GM23248 (cell line): ENCODE results near the gene GPR18. TPM values are rescaled to one million over a fixed set of nuclear protein-coding genes. Genes with fewer than 3 reads are reported as not detected.
"Not testable (repeated sequence)": the region's sequence is repeated elsewhere in the genome, so short reads cannot be mapped to it uniquely, and the experiment has no call there.

Experiments
- DNase-seq: peaks from one replicate; pipeline ENCODE4 v3.0.0-alpha.2; 2015
- H2AFZ ChIP-seq: fragments of 200-600 bp; sonication (generic); 2 replicates; pipeline ENCODE4 v1.6.1; 2016; ENCODE audit warnings: antibody characterized with exemption
- H3F3A ChIP-seq: fragments of 200-600 bp; sonication (generic); 2 replicates; pipeline ENCODE4 v1.6.1; 2016; ENCODE audit warnings: mild to moderate bottlenecking, antibody characterized with exemption, mixed run types; ENCODE audit not compliant: insufficient read depth
- H3K27ac ChIP-seq: fragments of 200-600 bp; sonication (generic); 2 replicates; pipeline ENCODE4 v1.5.1; 2016; ENCODE audit warnings: mild to moderate bottlenecking
- H3K27me3 ChIP-seq: fragments of 200-600 bp; sonication (generic); replicated peaks from 2 replicates; pipeline ENCODE4 v1.6.1; 2016; ENCODE audit warnings: mild to moderate bottlenecking; ENCODE audit not compliant: insufficient read depth
- H3K36me3 ChIP-seq: fragments of 200-600 bp; sonication (generic); 2 replicates; pipeline ENCODE4 v1.6.1; 2016; ENCODE audit warnings: low read depth, mild to moderate bottlenecking
- H3K4me1 ChIP-seq: fragments of 200-600 bp; sonication (generic); 2 replicates; pipeline ENCODE4 v1.6.1; 2016; ENCODE audit warnings: mild to moderate bottlenecking; ENCODE audit not compliant: insufficient read depth
- H3K4me2 ChIP-seq: fragments of 200-600 bp; sonication (generic); one replicate; pipeline ENCODE4 v1.6.1; 2016; ENCODE audit warnings: mild to moderate bottlenecking; ENCODE audit not compliant: unreplicated experiment
- H3K4me3 ChIP-seq: fragments of 200-600 bp; sonication (generic); 2 replicates; pipeline ENCODE4 v1.5.1; 2016; ENCODE audit warnings: mild to moderate bottlenecking
- H3K79me2 ChIP-seq: fragments of 200-600 bp; sonication (generic); 2 replicates; pipeline ENCODE4 v1.6.1; 2016; ENCODE audit warnings: mild to moderate bottlenecking; ENCODE audit not compliant: insufficient read depth
- H3K9ac ChIP-seq: fragments of 200-600 bp; sonication (generic); 2 replicates; pipeline ENCODE4 v1.6.1; 2016; ENCODE audit warnings: mild to moderate bottlenecking
- H3K9me2 ChIP-seq: fragments of 200-600 bp; sonication (generic); 2 replicates; pipeline ENCODE4 v1.6.1; 2016; ENCODE audit warnings: mixed run types, mild to moderate bottlenecking, moderate library complexity; ENCODE audit not compliant: insufficient read depth
- H3K9me3 ChIP-seq: fragments of 200-600 bp; sonication (generic); one replicate; pipeline ENCODE4 v1.6.1; 2017; ENCODE audit warnings: low read depth
- H4K20me1 ChIP-seq: fragments of 200-600 bp; sonication (generic); 2 replicates; pipeline ENCODE4 v1.6.0; 2016; ENCODE audit not compliant: insufficient read depth
- EZH2 ChIP-seq: fragments of 200-600 bp; sonication (generic); IDR thresholded peaks from 2 replicates; pipeline ENCODE4 v1.6.1; 2018; ENCODE audit warnings: antibody characterized with exemption, mild to moderate bottlenecking; ENCODE audit not compliant: insufficient read depth, poor library complexity, severe bottlenecking
- EZH2phosphoT487 ChIP-seq: fragments of 200-600 bp; sonication (generic); IDR thresholded peaks from 2 replicates; pipeline ENCODE4 v1.6.1; 2018; ENCODE audit warnings: antibody characterized with exemption, moderate library complexity, mild to moderate bottlenecking, low read depth; ENCODE audit not compliant: insufficient read depth
- WGBS, 2 experiments: methylation state at CpG; one replicate each; pipeline ENCODE4 v1.1.6; 2015 to 2017; ENCODE audit warnings: low lambda C conversion rate in 2 of 2, low coverage in 1 of 2; ENCODE audit errors: missing lambda C conversion rate in 2 of 2; 5-methylcytosine and 5-hydroxymethylcytosine counted together
- in situ Hi-C: fragments of 300-500 bp; cut with MboI; formaldehyde crosslinking; loops from 2 replicates; pipeline ENCODE4 v1.15.0; 2020
- polyA plus RNA-seq: library from polyadenylated mRNA; unstranded; fragments of >200 nt; fragmentation: Nextera tagmentation; extraction: Ambion mirVana; gene quantifications from 2 replicates; pipeline ENCODE4 v1.2.1, GENCODE V29; 2016
- total RNA-seq: library from RNA; depleted of rRNA; stranded (reverse); fragments of >200 nt; shearing (Covaris generic); gene quantifications from 2 replicates; pipeline ENCODE4 v1.2.3, GENCODE V29; 2014

GPR18 gene
- total and polyA plus RNA-seq, 2 experiments from 2014 or later: 0.46 TPM; not detected in 1

GRCh38 chr13:99211421-99212035, 46.7 kb downstream of the GPR18 start:
- Histone ChIP-seq H2AFZ (no peak overlapping the region), H3K27me3 (no peaks in the 10 kb centered on the region), H3K9me3 (no peaks in the 10 kb centered on the region), H3K4me3 (no peak overlapping the region), H3K36me3 (no peaks in the 10 kb centered on the region), H3K79me2 (peaks cover 100% of the 10 kb centered on the region), H3K9me2 (no peaks in the 10 kb centered on the region), H4K20me1 (peaks cover 6% of the 10 kb centered on the region; the same call in 1 of the 2 replicates), H3K9ac (no peak overlapping the region), H3K4me1 (no peaks in the 10 kb centered on the region), H3K4me2 (no peak overlapping the region), H3K27ac (no peak overlapping the region), H3F3A (no peaks in the 10 kb centered on the region)
- no peak for DNase-seq
- 93 to 96% methylated on average over 5 of the region's 5 CpGs for WGBS, 2 experiments
- in situ Hi-C loops: no loop called here
- TF ChIP-seq EZH2 (no peak), EZH2phosphoT487 (no peak)

GRCh38 chr13:99210627-99211026, 47.6 kb downstream of the GPR18 start:
- H3K36me3 ChIP-seq, H4K20me1 ChIP-seq, H3K9me2 ChIP-seq, H3F3A ChIP-seq, H3K27ac ChIP-seq, H2AFZ ChIP-seq, DNase-seq, H3K4me2 ChIP-seq, H3K4me1 ChIP-seq, H3K27me3 ChIP-seq, H3K9ac ChIP-seq, in situ Hi-C loops, H3K4me3 ChIP-seq, H3K9me3 ChIP-seq: not testable (repeated sequence)
- H3K79me2 ChIP-seq: peaks cover 99% of the 10 kb centered on the region
- 91 to 96% methylated on average over 9 of the region's 9 CpGs for WGBS, 2 experiments

- H4K20me1 ChIP-seq: peaks cover 6% of the 10 kb centered on the region; the same call in 1 of the 2 replicates
- H2AFZ ChIP-seq: no peak overlapping the region
- H3K9me3 ChIP-seq: no peaks in the 10 kb centered on the region
- H3K27ac ChIP-seq: no peak overlapping the region
- H3K4me3 ChIP-seq: no peak overlapping the region
- no peaks in the 10 kb centered on the region for H3K27me3 ChIP-seq
- H3K9me2 ChIP-seq: no peaks in the 10 kb centered on the region
- DNase-seq: no peak
- TF ChIP-seq EZH2 (no peak), EZH2phosphoT487 (no peak)
- peaks cover 99% of the 10 kb centered on the region for H3K79me2 ChIP-seq
- no peaks in the 10 kb centered on the region for H3F3A ChIP-seq
- WGBS, 2 experiments: 88 to 90% methylated on average over 8 of the region's 8 CpGs
- no peak overlapping the region for H3K4me2 ChIP-seq
- in situ Hi-C loops: no loop called here
- no peaks in the 10 kb centered on the region for H3K36me3 ChIP-seq
- no peak overlapping the region for H3K9ac ChIP-seq
- no peaks in the 10 kb centered on the region for H3K4me1 ChIP-seq
Measured at GRCh38 chr13:99208845-99209527, 49.2 kb downstream of the GPR18 start.

DNA sequence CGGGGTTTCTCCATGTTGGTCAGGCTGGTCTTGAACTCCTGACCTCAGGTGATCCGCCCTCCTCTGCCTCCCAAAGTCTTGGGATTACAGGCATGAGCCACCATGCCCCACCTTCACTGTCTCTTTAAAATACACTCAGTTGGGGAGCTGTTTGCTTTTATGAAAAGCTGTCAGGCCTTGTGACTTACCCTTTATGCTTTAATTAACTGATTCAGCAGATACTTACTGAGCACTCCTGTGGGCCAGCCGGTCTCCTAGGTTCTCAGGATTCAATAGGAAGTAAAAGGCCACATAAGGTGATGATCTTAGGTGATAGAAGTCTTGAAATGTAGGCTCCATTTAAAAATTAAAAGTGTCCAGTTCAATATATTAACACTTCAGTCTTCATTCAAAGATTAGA, 50.0 kb downstream of the GPR18 start:
- no peak for DNase-seq
- no peaks in the 10 kb centered on the region for H3K4me1 ChIP-seq
- WGBS, 2 experiments: 96 to 97% methylated on average over 3 of the region's 3 CpGs
- no peaks in the 10 kb centered on the region for H3K9me3 ChIP-seq
- H3K27me3 ChIP-seq: no peaks in the 10 kb centered on the region
- in situ Hi-C loops: no loop called here
- H4K20me1 ChIP-seq: peaks cover 6% of the 10 kb centered on the region; the same call in 1 of the 2 replicates
- H2AFZ ChIP-seq: no peak overlapping the region
- H3K4me2 ChIP-seq: no peak overlapping the region
- no peak overlapping the region for H3K9ac ChIP-seq
- no peaks in the 10 kb centered on the region for H3K9me2 ChIP-seq
- H3K4me3 ChIP-seq: no peak overlapping the region
- no peak overlapping the region for H3K27ac ChIP-seq
- H3F3A ChIP-seq: no peaks in the 10 kb centered on the region
- TF ChIP-seq EZH2 (no peak), EZH2phosphoT487 (no peak)
- H3K36me3 ChIP-seq: no peaks in the 10 kb centered on the region
- peaks cover 99% of the 10 kb centered on the region for H3K79me2 ChIP-seq
